ENCODE measurements around the gene TNFRSF12A. TPM values are rescaled to one million over a fixed set of nuclear protein-coding genes. Genes with fewer than 3 reads are reported as not detected.
A peak's percentile ranks its signal among the peaks of the same experiment; 100 is the strongest.

Gene TNFRSF12A
- total and polyA plus RNA-seq, 5 donors from 2014 or later, result 0.69 to 1.2 (median 0.86) TPM; not detected in 1

- Mint-ChIP-seq H3K27ac (no peak overlapping the region), H3K36me3 (no peaks in the 10 kb centered on the region), H3K4me1 (peaks cover 0 to 14% (median 0%) of the 10 kb centered on the region in 4 donors), H3K9me3 (no peaks in the 10 kb centered on the region), H3K27me3 (peaks cover 11% of the 10 kb centered on the region), H3K4me3 (no peak overlapping the region)
- no peak for ATAC-seq (ENCODE audit: low read depth in 2 of 2)
- H3K9me3 ChIP-seq (ENCODE audit: control insufficient read depth in 2 of 2, low read length in 2 of 2), result no peaks in the 10 kb centered on the region
- no peaks in the 10 kb centered on the region for H3K27me3 ChIP-seq (ENCODE audit: control insufficient read depth, insufficient read depth, low read length)
- no peak overlapping the region for H3K4me3 ChIP-seq (ENCODE audit: low read depth, low read length)
- no peaks in the 10 kb centered on the region for H3K36me3 ChIP-seq (ENCODE audit: control insufficient read depth, insufficient read depth, low read length)
- no peak overlapping the region for H3K27ac ChIP-seq (ENCODE audit: insufficient read depth, low read length, poor library complexity, severe bottlenecking)
- DNase-seq, result no peak
- peaks cover 15% of the 10 kb centered on the region for H3K4me1 ChIP-seq (ENCODE audit: control insufficient read depth, insufficient read depth, low read length, poor library complexity, severe bottlenecking)
These were observed 44.9 kb upstream of the TNFRSF12A start for GRCh38 chr16:2975161-2975795.

- Histone ChIP-seq H3K36me3 (ENCODE audit: control insufficient read depth, insufficient read depth, low read length) (no peaks in the 10 kb centered on the region), H3K27me3 (ENCODE audit: control insufficient read depth, insufficient read depth, low read length) (no peaks in the 10 kb centered on the region), H3K27ac (ENCODE audit: insufficient read depth, low read length, poor library complexity, severe bottlenecking) (no peak overlapping the region), H3K4me3 (ENCODE audit: low read depth, low read length) (no peak overlapping the region), H3K4me1 (ENCODE audit: control insufficient read depth, insufficient read depth, low read length, poor library complexity, severe bottlenecking) (peaks cover 17% of the 10 kb centered on the region), H3K9me3 (ENCODE audit: control insufficient read depth in 2 of 2, low read length in 2 of 2) (no peaks in the 10 kb centered on the region)
- H3K4me3 Mint-ChIP-seq, result peak overlapping the region in 1 of 4 donors; percentile 43
- H3K27me3 Mint-ChIP-seq, result peaks cover 9% of the 10 kb centered on the region
- no peak for ATAC-seq (ENCODE audit: low read depth in 2 of 2)
- no peaks in the 10 kb centered on the region for H3K36me3 Mint-ChIP-seq
- DNase-seq, result no peak
- no peak overlapping the region for H3K27ac Mint-ChIP-seq
- peaks cover 0 to 11% (median 0%) of the 10 kb centered on the region in 4 donors for H3K4me1 Mint-ChIP-seq
- no peaks in the 10 kb centered on the region for H3K9me3 Mint-ChIP-seq
These were observed 44.0 kb upstream of the TNFRSF12A start for GRCh38 chr16:2976201-2976600.

DNA sequence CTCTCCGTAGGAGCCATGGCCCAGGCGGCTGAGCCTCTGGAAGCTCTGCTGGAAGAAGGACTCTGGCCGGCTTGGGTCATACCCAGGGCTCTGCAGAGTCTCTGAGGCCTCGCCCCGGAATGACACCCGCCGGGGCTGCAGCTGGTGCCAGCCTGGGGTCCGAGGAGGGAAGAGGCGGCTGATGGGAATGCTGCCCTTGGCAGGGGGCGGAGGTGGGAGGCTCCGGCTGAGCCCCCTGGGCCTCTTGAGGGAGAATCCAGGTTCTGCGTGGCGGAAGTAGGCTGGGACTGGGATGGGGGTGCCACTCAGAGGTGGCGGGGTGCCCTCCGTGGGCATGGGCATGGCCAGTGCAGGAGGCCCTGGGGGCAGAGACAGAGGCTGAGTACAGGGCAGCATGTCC, 43.5 kb upstream of the TNFRSF12A start:
- H3K4me3 Mint-ChIP-seq, result peak overlapping the region in 1 of 4 donors; percentile 81
- H3K36me3 Mint-ChIP-seq, result no peaks in the 10 kb centered on the region
- no peaks in the 10 kb centered on the region for H3K9me3 ChIP-seq (ENCODE audit: control insufficient read depth in 2 of 2, low read length in 2 of 2)
- no peak overlapping the region for H3K4me3 ChIP-seq (ENCODE audit: low read depth, low read length)
- DNase-seq (no peak), ATAC-seq (ENCODE audit: low read depth in 2 of 2) (no peak)
- H3K9me3 Mint-ChIP-seq, result no peaks in the 10 kb centered on the region
- H3K4me1 ChIP-seq (ENCODE audit: control insufficient read depth, insufficient read depth, low read length, poor library complexity, severe bottlenecking), result peaks cover 17% of the 10 kb centered on the region
- H3K36me3 ChIP-seq (ENCODE audit: control insufficient read depth, insufficient read depth, low read length), result no peaks in the 10 kb centered on the region
- H3K27me3 Mint-ChIP-seq, result peaks cover 9% of the 10 kb centered on the region
- no peaks in the 10 kb centered on the region for H3K27me3 ChIP-seq (ENCODE audit: control insufficient read depth, insufficient read depth, low read length)
- H3K4me1 Mint-ChIP-seq, result peaks cover 0 to 12% (median 1%) of the 10 kb centered on the region in 4 donors
- no peak overlapping the region for H3K27ac ChIP-seq (ENCODE audit: insufficient read depth, low read length, poor library complexity, severe bottlenecking)
- H3K27ac Mint-ChIP-seq, result no peak overlapping the region

- no peak for ATAC-seq (ENCODE audit: low read depth in 2 of 2)
These were observed 42.7 kb upstream of the TNFRSF12A start for GRCh38 chr16:2977440-2977839.

DNA sequence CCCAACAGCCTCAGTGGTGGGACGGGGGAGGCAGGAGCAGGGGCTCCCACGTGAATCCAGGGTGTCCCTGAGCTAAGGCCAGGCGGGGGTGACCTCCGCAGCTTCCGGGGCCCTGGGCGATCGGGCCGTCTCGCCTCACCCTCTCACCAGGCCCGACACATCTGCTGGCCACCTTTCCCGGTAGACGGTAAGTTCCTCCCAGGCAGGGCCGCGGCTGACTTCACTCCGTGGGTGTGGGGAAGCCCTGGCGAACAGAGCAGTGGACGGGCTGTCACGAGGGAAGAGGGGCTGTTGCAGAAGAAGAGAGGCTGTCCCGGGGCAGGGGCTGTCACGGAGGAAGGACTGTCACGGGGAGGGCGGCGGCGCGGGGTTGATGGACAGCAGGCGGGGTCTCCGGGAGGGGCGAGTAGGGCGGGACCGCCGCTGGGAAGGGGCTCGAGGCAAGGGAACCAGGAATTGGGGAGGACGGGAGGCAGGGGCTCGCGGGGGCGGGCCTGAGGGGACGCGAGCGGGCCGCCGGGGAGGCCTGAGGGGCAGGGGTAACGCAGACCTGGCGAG, 40.4 kb upstream of the TNFRSF12A start:
- Histone ChIP-seq H3K27ac (ENCODE audit: insufficient read depth, low read length, poor library complexity, severe bottlenecking) (peak overlapping the region; percentile 14), H3K27me3 (ENCODE audit: control insufficient read depth, insufficient read depth, low read length) (no peaks in the 10 kb centered on the region), H3K36me3 (ENCODE audit: control insufficient read depth, insufficient read depth, low read length) (no peaks in the 10 kb centered on the region), H3K4me3 (ENCODE audit: low read depth, low read length) (no peak overlapping the region), H3K4me1 (ENCODE audit: control insufficient read depth, insufficient read depth, low read length, poor library complexity, severe bottlenecking) (peaks cover 26% of the 10 kb centered on the region), H3K9me3 (ENCODE audit: control insufficient read depth in 2 of 2, low read length in 2 of 2) (no peaks in the 10 kb centered on the region)
- ATAC-seq (ENCODE audit: low read depth in 2 of 2), result no peak
- Mint-ChIP-seq H3K4me1 (peaks cover 0 to 18% (median 4%) of the 10 kb centered on the region in 4 donors), H3K36me3 (no peaks in the 10 kb centered on the region), H3K4me3 (peak overlapping the region in 3 of 4 donors; percentile 71 to 80 (median 72)), H3K27ac (peak overlapping the region in 1 of 3 donors; percentile 20), H3K9me3 (no peaks in the 10 kb centered on the region), H3K27me3 (peaks cover 11% of the 10 kb centered on the region)
- peak in 1 of 3 donors; percentile 27 for DNase-seq

More at GRCh38 chr16:2977440-2977839, 42.7 kb upstream of the TNFRSF12A start:
- peaks cover 17% of the 10 kb centered on the region for H3K4me1 ChIP-seq (ENCODE audit: control insufficient read depth, insufficient read depth, low read length, poor library complexity, severe bottlenecking)
- Mint-ChIP-seq H3K36me3 (no peaks in the 10 kb centered on the region), H3K27me3 (peaks cover 7% of the 10 kb centered on the region), H3K9me3 (no peaks in the 10 kb centered on the region), H3K4me1 (peaks cover 0 to 12% (median 4%) of the 10 kb centered on the region in 4 donors), H3K4me3 (peak overlapping the region in 1 of 4 donors; percentile 81), H3K27ac (no peak overlapping the region)
- H3K9me3 ChIP-seq (ENCODE audit: control insufficient read depth in 2 of 2, low read length in 2 of 2), result no peaks in the 10 kb centered on the region
- DNase-seq, result no peak
- H3K27me3 ChIP-seq (ENCODE audit: control insufficient read depth, insufficient read depth, low read length), result no peaks in the 10 kb centered on the region
- no peaks in the 10 kb centered on the region for H3K36me3 ChIP-seq (ENCODE audit: control insufficient read depth, insufficient read depth, low read length)
- H3K4me3 ChIP-seq (ENCODE audit: low read depth, low read length), result no peak overlapping the region
- no peak overlapping the region for H3K27ac ChIP-seq (ENCODE audit: insufficient read depth, low read length, poor library complexity, severe bottlenecking)

- ATAC-seq (ENCODE audit: low read depth in 2 of 2), result peak; percentile 92
- Mint-ChIP-seq H3K9me3 (no peaks in the 10 kb centered on the region), H3K4me1 (peaks cover 0 to 18% (median 4%) of the 10 kb centered on the region in 4 donors), H3K27me3 (peaks cover 13% of the 10 kb centered on the region), H3K27ac (peak within 1 kb of the TSS in 2 of 3 donors; percentile 81 to 86), H3K36me3 (no peaks in the 10 kb centered on the region), H3K4me3 (peak within 1 kb of the TSS; percentile 81 to 87 (median 84))
- Histone ChIP-seq H3K36me3 (ENCODE audit: control insufficient read depth, insufficient read depth, low read length) (no peaks in the 10 kb centered on the region), H3K27ac (ENCODE audit: insufficient read depth, low read length, poor library complexity, severe bottlenecking) (peak within 1 kb of the TSS; percentile 63), H3K27me3 (ENCODE audit: control insufficient read depth, insufficient read depth, low read length) (no peaks in the 10 kb centered on the region), H3K9me3 (ENCODE audit: control insufficient read depth in 2 of 2, low read length in 2 of 2) (no peaks in the 10 kb centered on the region), H3K4me3 (ENCODE audit: low read depth, low read length) (peak within 1 kb of the TSS; percentile 65), H3K4me1 (ENCODE audit: control insufficient read depth, insufficient read depth, low read length, poor library complexity, severe bottlenecking) (peaks cover 26% of the 10 kb centered on the region)
- peak; percentile 90 to 95 (median 90) for DNase-seq
These were observed 39.7 kb upstream of the TNFRSF12A start, which contains the start of gene PKMYT1 for GRCh38 chr16:2980227-2981176. Gene PKMYT1 (minus strand): TSS chr16:2980446. CDS start chr16:2979657, 789 bp downstream.

- Mint-ChIP-seq H3K27ac (peak overlapping the region in 2 of 3 donors; percentile 74 to 81), H3K27me3 (peaks cover 13% of the 10 kb centered on the region), H3K4me3 (peak overlapping the region; percentile 81 to 87 (median 84)), H3K9me3 (no peaks in the 10 kb centered on the region), H3K36me3 (no peaks in the 10 kb centered on the region), H3K4me1 (peaks cover 0 to 18% (median 4%) of the 10 kb centered on the region in 4 donors)
- H3K4me3 ChIP-seq (ENCODE audit: low read depth, low read length), result no peak overlapping the region
- no peaks in the 10 kb centered on the region for H3K9me3 ChIP-seq (ENCODE audit: control insufficient read depth in 2 of 2, low read length in 2 of 2)
- DNase-seq, result no peak
- no peaks in the 10 kb centered on the region for H3K36me3 ChIP-seq (ENCODE audit: control insufficient read depth, insufficient read depth, low read length)
- H3K27ac ChIP-seq (ENCODE audit: insufficient read depth, low read length, poor library complexity, severe bottlenecking), result no peak overlapping the region
- no peaks in the 10 kb centered on the region for H3K27me3 ChIP-seq (ENCODE audit: control insufficient read depth, insufficient read depth, low read length)
- peaks cover 26% of the 10 kb centered on the region for H3K4me1 ChIP-seq (ENCODE audit: control insufficient read depth, insufficient read depth, low read length, poor library complexity, severe bottlenecking)
- ATAC-seq (ENCODE audit: low read depth in 2 of 2), result no peak
These were observed 38.8 kb upstream of the TNFRSF12A start for GRCh38 chr16:2981177-2981898.

Measured in CD4-positive, CD25-positive, alpha-beta regulatory T cell (primary cell).